GM12878 (cell line): ENCODE results near the gene FBXO21. TPM values are rescaled to one million over a fixed set of nuclear protein-coding genes. Genes with fewer than 3 reads are reported as not detected.

Experiments used
- ATAC-seq: fragments of 200-7000 bp; cut with Tn5 transposase; 3 replicates; pipeline ENCODE4 v1.9.1; 2020; ENCODE audit warnings: mild to moderate bottlenecking, moderate library complexity
- BruUV-seq: library from RNA; stranded (reverse); fragments of 400-500 nt; replicated peaks from 2 replicates; lab custom pipeline; 2021; lab: Mats Ljungman, UMichigan
- CTCF ChIA-PET: fragments of 300-600 bp; sonication (Branson Sonifier 250); formaldehyde crosslinking; extraction: SDS; loops from one replicate; lab custom pipeline; 2021; ENCODE audit warnings: inconsistent platforms; lab: Yijun Ruan, JAX
- POLR2A ChIA-PET: fragments of 350-600 bp; formaldehyde crosslinking; extraction: SDS; loops from one replicate; lab custom pipeline; 2021; ENCODE audit warnings: inconsistent platforms; lab: Charles Lee
- RAD21 ChIA-PET: fragments of 300-600 bp; sonication (Branson Sonifier 250); formaldehyde crosslinking; loops from one replicate; lab custom pipeline; 2023; ENCODE audit warnings: antibody characterized with exemption; ENCODE audit not compliant: unreplicated experiment; lab: Charles Lee
- SMC1A ChIA-PET: fragments of 300-600 bp; sonication (Branson Sonifier 250); formaldehyde crosslinking; loops from one replicate; lab custom pipeline; 2023; ENCODE audit not compliant: unreplicated experiment, uncharacterized antibody; lab: Charles Lee
- DNase-seq: peaks from one replicate; pipeline ENCODE4 v3.0.0-alpha.2; 2011; ENCODE audit warnings: low read depth, low spot score
- FAIRE-seq: peaks from 3 replicates; lab custom pipeline; 2011; peaks lifted over from hg19 to GRCh38; lab: Jason Lieb, UNC
- H2AFZ ChIP-seq: 2 replicates; pipeline ENCODE4 v1.6.0; 2011; ENCODE audit warnings: low read depth, low read length, control low read depth; ENCODE audit not compliant: control insufficient read depth
- H3K27ac ChIP-seq: 2 replicates; pipeline ENCODE4 v1.5.1; 2011; ENCODE audit warnings: control low read depth; ENCODE audit not compliant: control insufficient read depth, insufficient read depth
- H3K27me3 ChIP-seq, 2 experiments: replicated peaks in 1 of 2; 2 replicates each; pipeline versions ENCODE4 v1.6.0 to v1.6.1; 2011; ENCODE audit warnings: low read length in 1 of 2; ENCODE audit not compliant: control insufficient read depth in 2 of 2, insufficient read depth in 2 of 2
- H3K36me3 ChIP-seq, 2 experiments: 2 replicates each; pipeline ENCODE4 v1.5.1; 2011; ENCODE audit warnings: low read length in 1 of 2; ENCODE audit not compliant: control insufficient read depth in 2 of 2, insufficient read depth in 2 of 2
- H3K4me1 ChIP-seq: 2 replicates; pipeline ENCODE4 v1.6.1; 2011; ENCODE audit warnings: mild to moderate bottlenecking, low read length, moderate library complexity, mixed read lengths; ENCODE audit not compliant: control insufficient read depth, insufficient read depth
- H3K4me2 ChIP-seq: 2 replicates; pipeline ENCODE4 v1.6.0; 2011; ENCODE audit warnings: control low read depth; ENCODE audit not compliant: control insufficient read depth, insufficient read depth
- H3K4me3 ChIP-seq: fragments of 200-600 bp; sonication (generic); 2 replicates; pipeline ENCODE4 v1.5.1; 2016
- H3K79me2 ChIP-seq: 2 replicates; pipeline ENCODE4 v1.6.0; 2011; ENCODE audit warnings: low read length; ENCODE audit not compliant: control insufficient read depth, insufficient read depth
- H3K9ac ChIP-seq: 2 replicates; pipeline ENCODE4 v1.8.0; 2011; ENCODE audit warnings: low read length, control low read depth, mixed read lengths; ENCODE audit not compliant: control insufficient read depth, insufficient read depth
- H3K9me3 ChIP-seq: replicated peaks from 3 replicates; pipeline ENCODE4 v1.5.1; 2011; ENCODE audit warnings: mild to moderate bottlenecking, low read length; ENCODE audit not compliant: control insufficient read depth, insufficient read depth
- H4K20me1 ChIP-seq: 2 replicates; pipeline ENCODE4 v1.6.0; 2011; ENCODE audit not compliant: control insufficient read depth, insufficient read depth
- ATF2 ChIP-seq: IDR thresholded peaks from 2 replicates; pipeline ENCODE4 v1.6.1; 2012; ENCODE audit warnings: low read length, inconsistent platforms
- CHD4 ChIP-seq: fragments of 200-600 bp; sonication (generic); IDR thresholded peaks from 2 replicates; pipeline ENCODE4 v1.6.1; 2016; ENCODE audit warnings: mild to moderate bottlenecking
- E2F4 ChIP-seq: IDR thresholded peaks from 2 replicates; pipeline ENCODE4 v1.6.1; 2012; ENCODE audit warnings: low read depth, low read length, improper control_type of control experiment
- HDGF ChIP-seq: fragments of 450-650 bp; IDR thresholded peaks from 2 replicates; pipeline ENCODE4 v1.6.1; 2016; ENCODE audit warnings: antibody characterized with exemption
- IKZF2 ChIP-seq, 2 experiments: fragments of 450-650 bp; IDR thresholded peaks; 2 replicates each; pipeline ENCODE4 v1.6.1; 2017; ENCODE audit warnings: mild to moderate bottlenecking in 2 of 2, moderate library complexity in 2 of 2
- KDM1A ChIP-seq: fragments of 200-600 bp; sonication (generic); IDR thresholded peaks from 2 replicates; pipeline ENCODE4 v1.6.1; 2016; ENCODE audit warnings: borderline replicate concordance
- MXI1 ChIP-seq: fragments of 150-350 bp; IDR thresholded peaks from 2 replicates; pipeline ENCODE4 v1.6.1; 2011; ENCODE audit warnings: low read depth, mild to moderate bottlenecking, inconsistent platforms, low read length, improper control_type of control experiment
- MYC ChIP-seq: IDR thresholded peaks from 2 replicates; pipeline ENCODE4 v1.6.1; 2011; ENCODE audit warnings: mild to moderate bottlenecking, low read length, moderate library complexity, inconsistent platforms; ENCODE audit not compliant: insufficient read depth, insufficient replicate concordance, insufficient read length, severe bottlenecking
- NFXL1 ChIP-seq: fragments of 450-650 bp; IDR thresholded peaks from 2 replicates; pipeline ENCODE4 v1.6.1; 2017; ENCODE audit warnings: antibody characterized with exemption, mild to moderate bottlenecking, borderline replicate concordance
- PML ChIP-seq: IDR thresholded peaks from 2 replicates; pipeline ENCODE4 v1.6.1; 2012; ENCODE audit warnings: low read length, inconsistent platforms
- POLR2AphosphoS2 ChIP-seq: IDR thresholded peaks from 2 replicates; pipeline ENCODE4 v1.6.1; 2011; ENCODE audit warnings: low read depth, mild to moderate bottlenecking, low read length, improper control_type of control experiment, moderate library complexity
- RUNX3 ChIP-seq: IDR thresholded peaks from 2 replicates; pipeline ENCODE4 v1.6.1; 2012; ENCODE audit warnings: low read length, inconsistent platforms
- SKIL ChIP-seq: fragments of 450-650 bp; IDR thresholded peaks from 2 replicates; pipeline ENCODE4 v1.6.1; 2017; ENCODE audit warnings: mild to moderate bottlenecking, low read depth, inconsistent platforms; ENCODE audit not compliant: poor library complexity, severe bottlenecking
- ZBTB33 ChIP-seq: fragments of 450-650 bp; IDR thresholded peaks from 2 replicates; pipeline ENCODE4 v1.6.1; 2017; ENCODE audit warnings: mild to moderate bottlenecking
- ZNF207 ChIP-seq: fragments of 450-650 bp; IDR thresholded peaks from 2 replicates; pipeline ENCODE4 v1.6.1; 2014; ENCODE audit warnings: antibody characterized with exemption, mild to moderate bottlenecking, borderline replicate concordance
- WGBS: methylation state at CpG from one replicate; pipeline ENCODE4 v1.1.6; 2016; ENCODE audit warnings: low lambda C conversion rate; ENCODE audit not compliant: insufficient replicate concordance, insufficient coverage; ENCODE audit errors: missing lambda C conversion rate; 5-methylcytosine and 5-hydroxymethylcytosine counted together
- in situ Hi-C: fragments of 300-500 bp; cut with MboI; formaldehyde crosslinking; loops from 9 replicates; pipeline ENCODE4 v1.14.3; 2018; ENCODE audit warnings: mixed read lengths
- intact Hi-C: fragments of 100-400 bp; cut with micrococcal nuclease; formaldehyde crosslinking; loops from one replicate; pipeline ENCODE4 v1.14.2; 2022; ENCODE audit not compliant: unreplicated experiment
- polyA plus RNA-seq, 11 experiments: library from polyadenylated mRNA; depleted of rRNA in 4 of 11; unstranded in 6 of 11; stranded (reverse) in 5 of 11; fragments of >200 nt; fragmentation: Nextera tagmentation in 4 of 11; fragmentation: Illumina TruSeq in 1 of 11; extraction: Ambion mirVana in 4 of 11; extraction: Trizol in 1 of 11; gene quantifications; 1 replicate in 1 of 11; 2 replicates in 10 of 11; pipeline versions ENCODE4 v1.2.1 to v1.2.3, GENCODE V29; 2011 to 2016; ENCODE audit warnings: inconsistent platforms in 2 of 11, missing spikeins in 2 of 11, low read depth in 1 of 11
- total RNA-seq, 4 experiments: library from RNA; depleted of rRNA in 3 of 4; stranded (reverse); fragments of >200 nt in 3 of 4; fragmentation: Illumina TruSeq in 1 of 4; extraction: Trizol in 1 of 4; gene quantifications; 2 replicates each; pipeline versions ENCODE4 v1.2.1 to v1.2.3, GENCODE V29; 2013 to 2021

Gene FBXO21
- total and polyA plus RNA-seq, 10 of the 15 experiments (the other 5 are each of a cell fraction or from before 2014, with no cell fraction given), result 5.5 to 32.6 (median 18.9) TPM

GRCh38 chr12:117121441-117121840 lies 68.8 kb downstream of the FBXO21 start (continued):
- no peak for TF ChIP-seq NFXL1
- TF ChIP-seq HDGF, result no peak

- TF ChIP-seq ATF2 (no peak), MXI1 (no peak), IKZF2 (IDR thresholded peaks at IDR 0.05) (no peak), POLR2AphosphoS2 (no peak), E2F4 (no peak), RUNX3 (no peak), SKIL (no peak), CHD4 (no peak), ZNF207 (no peak), MYC (no peak), PML (no peak), KDM1A (no peak), ZBTB33 (no peak)
- no TSS peak for BruUV-seq
- Histone ChIP-seq H3K9ac (no peak overlapping the region), H3K36me3 (no peaks in the 10 kb centered on the region), H3K27me3 (no peaks in the 10 kb centered on the region), H3K4me2 (no peak overlapping the region), H4K20me1 (no peaks in the 10 kb centered on the region), H3K9me3 (no peaks in the 10 kb centered on the region), H3K27ac (no peak overlapping the region), H3K79me2 (no peaks in the 10 kb centered on the region), H2AFZ (no peak overlapping the region), H3K4me1 (peaks cover 3% of the 10 kb centered on the region; the same call in 1 of the 2 replicates), H3K4me3 (no peak overlapping the region)
- FAIRE-seq (no peak), ATAC-seq (no peak), DNase-seq (no peak)
- in situ Hi-C loops, result no loop called here
- SMC1A ChIA-PET, result interaction anchor here (0.8 to 2.1 kb wide), 9 partner anchors 9 to 100 kb away, joined by 3 to 15 read pairs (median 4); no protein-coding TSS in a partner anchor
- intact Hi-C loops, result no loop called here
- CTCF ChIA-PET, result interaction anchor here (0.8 to 9.4 kb wide), 20 partner anchors 9 to 418 kb away, joined by 3 to 149 read pairs (median 5); no protein-coding TSS in a partner anchor
- 47% methylated on average over 9 of the region's 9 CpGs for WGBS
- POLR2A ChIA-PET, result interaction anchor here (0.6 to 0.8 kb wide), 2 partner anchors 8 to 15 kb away, joined by 3 read pairs; no protein-coding TSS in a partner anchor
- RAD21 ChIA-PET, result interaction anchor here (0.6 to 2.3 kb wide), 10 partner anchors 9 to 417 kb away, joined by 3 to 18 read pairs (median 3); no protein-coding TSS in a partner anchor
Observed at GRCh38 chr12:117120787-117121186, 69.5 kb downstream of the FBXO21 start.
